Trophoblast cell (in vitro differentiated cells and primary cell): ENCODE results near the gene HES7.
A peak's percentile ranks its signal among the peaks of the same experiment; 100 is the strongest.

Source experiments
- DNase-seq, 2 donors: peaks; one replicate each; pipeline ENCODE4 v3.0.0-alpha.2; 2016
- H2AFZ ChIP-seq: 2 replicates; pipeline ENCODE4 v1.6.1; 2013; ENCODE audit warnings: low read length, moderate library complexity, mild to moderate bottlenecking; ENCODE audit not compliant: insufficient read depth, poor library complexity
- H2AK5ac ChIP-seq: 2 replicates; pipeline ENCODE4 v1.6.1; 2013; ENCODE audit warnings: mild to moderate bottlenecking, low read length
- H2BK120ac ChIP-seq: 2 replicates; pipeline ENCODE4 v1.6.1; 2013; ENCODE audit warnings: low read length, mild to moderate bottlenecking, moderate library complexity; ENCODE audit not compliant: insufficient read depth, poor library complexity
- H2BK12ac ChIP-seq: 2 replicates; pipeline ENCODE4 v1.6.1; 2013; ENCODE audit warnings: mild to moderate bottlenecking, low read length, moderate library complexity
- H2BK5ac ChIP-seq: 2 replicates; pipeline ENCODE4 v1.6.1; 2013; ENCODE audit warnings: low read length, low read depth, moderate library complexity, mild to moderate bottlenecking; ENCODE audit not compliant: poor library complexity
- H3K14ac ChIP-seq: 2 replicates; pipeline ENCODE4 v1.6.1; 2013; ENCODE audit warnings: mild to moderate bottlenecking, low read length
- H3K18ac ChIP-seq: 2 replicates; pipeline ENCODE4 v1.6.1; 2013; ENCODE audit warnings: mild to moderate bottlenecking, low read length
- H3K23ac ChIP-seq: 2 replicates; pipeline ENCODE4 v1.6.1; 2013; ENCODE audit warnings: low read length
- H3K27ac ChIP-seq: 2 replicates; pipeline ENCODE4 v1.5.1; 2013; ENCODE audit warnings: low read depth, mild to moderate bottlenecking, inconsistent platforms, low read length, moderate library complexity
- H3K27me3 ChIP-seq: 2 replicates; pipeline ENCODE4 v1.6.1; 2013; ENCODE audit warnings: inconsistent platforms, mild to moderate bottlenecking, low read length, moderate library complexity; ENCODE audit not compliant: insufficient read depth
- H3K36me3 ChIP-seq, 2 experiments: 1 replicate in 1 of 2; 2 replicates in 1 of 2; pipeline ENCODE4 v1.6.1; 2013; ENCODE audit warnings: low read length in 2 of 2, mild to moderate bottlenecking in 2 of 2, moderate library complexity in 1 of 2; ENCODE audit not compliant: insufficient read depth in 2 of 2, control insufficient read depth in 1 of 2
- H3K4ac ChIP-seq: 2 replicates; pipeline ENCODE4 v1.6.1; 2013; ENCODE audit warnings: low read depth, mild to moderate bottlenecking, low read length, moderate library complexity
- H3K4me1 ChIP-seq, 2 experiments: 1 replicate in 1 of 2; 2 replicates in 1 of 2; pipeline ENCODE4 v1.6.1; 2013; ENCODE audit warnings: low read length in 2 of 2, mild to moderate bottlenecking in 2 of 2, moderate library complexity in 1 of 2; ENCODE audit not compliant: insufficient read depth in 2 of 2, control insufficient read depth in 1 of 2
- H3K4me2 ChIP-seq: 2 replicates; pipeline ENCODE4 v1.6.1; 2013; ENCODE audit warnings: inconsistent platforms, mild to moderate bottlenecking, low read length, moderate library complexity
- H3K4me3 ChIP-seq: 2 replicates; pipeline ENCODE4 v1.5.1; 2013; ENCODE audit warnings: mild to moderate bottlenecking, low read depth, low read length, inconsistent platforms
- H3K79me1 ChIP-seq: one replicate; pipeline ENCODE4 v1.6.1; 2013; ENCODE audit warnings: low read length
- H3K79me2 ChIP-seq: 2 replicates; pipeline ENCODE4 v1.6.1; 2013; ENCODE audit warnings: low read length, mild to moderate bottlenecking; ENCODE audit not compliant: control insufficient read depth, insufficient read depth, poor library complexity
- H3K9ac ChIP-seq: 2 replicates; pipeline ENCODE4 v1.6.1; 2013; ENCODE audit warnings: mild to moderate bottlenecking, low read length
- H3K9me3 ChIP-seq: 2 replicates; pipeline ENCODE4 v1.6.1; 2013; ENCODE audit warnings: low read depth, mild to moderate bottlenecking, control low read depth, inconsistent platforms, low read length; ENCODE audit not compliant: insufficient read depth
- H4K12ac ChIP-seq: 2 replicates; pipeline ENCODE4 v1.6.1; 2013; ENCODE audit warnings: low read depth, mild to moderate bottlenecking, low read length, moderate library complexity
- H4K8ac ChIP-seq: 2 replicates; pipeline ENCODE4 v1.6.1; 2013; ENCODE audit warnings: low read depth, mild to moderate bottlenecking, low read length, moderate library complexity
- H4K91ac ChIP-seq: one replicate; pipeline ENCODE4 v1.6.1; 2013; ENCODE audit warnings: low read depth, mild to moderate bottlenecking, low read length, moderate library complexity
- WGBS: extraction: QIAGEN DNeasy Blood & Tissue Kit; methylation state at CpG from one replicate; pipeline ENCODE4 v1.1.7; 2013; ENCODE audit warnings: missing lambda C conversion rate; ENCODE audit not compliant: insufficient read length, insufficient coverage; ENCODE audit errors: extremely low coverage; 5-methylcytosine and 5-hydroxymethylcytosine counted together

Gene HES7

GRCh38 chr17:8166731-8167130 is 42.8 kb upstream of the HES7 start:
- Histone ChIP-seq H3K9me3 (peaks cover 3% of the 10 kb centered on the region), H3K4me2 (no peak overlapping the region), H3K9ac (no peak overlapping the region), H3K27me3 (no peaks in the 10 kb centered on the region), H3K79me2 (peaks cover 14% of the 10 kb centered on the region), H2AFZ (no peak overlapping the region), H3K27ac (no peak overlapping the region), H3K4me1 (peaks cover 15 to 19% of the 10 kb centered on the region in 2 experiments), H3K4me3 (no peak overlapping the region), H3K79me1 (peaks cover 14% of the 10 kb centered on the region), H3K14ac (no peak overlapping the region), H2AK5ac (no peak overlapping the region), H2BK120ac (no peak overlapping the region), H3K18ac (no peak overlapping the region), H2BK5ac (no peak overlapping the region), H3K4ac (no peak overlapping the region), H3K23ac (no peak overlapping the region), H2BK12ac (no peak overlapping the region), H4K8ac (no peak overlapping the region), H4K12ac (no peak overlapping the region), H4K91ac (no peak overlapping the region), H3K36me3 (peaks cover 1 to 2% of the 10 kb centered on the region in 2 experiments)
- no CpG with 5 or more reads among the region's 6 CpGs for WGBS
- DNase-seq: no peak

GRCh38 chr17:8164815-8165131 is 40.9 kb upstream of the HES7 start:
- Histone ChIP-seq H3K4me1 (peaks cover 18 to 22% of the 10 kb centered on the region in 2 experiments), H2AK5ac (no peak overlapping the region), H2BK5ac (no peak overlapping the region), H3K79me2 (peaks cover 14% of the 10 kb centered on the region), H3K14ac (no peak overlapping the region), H3K27ac (no peak overlapping the region), H3K18ac (no peak overlapping the region), H3K79me1 (peaks cover 14% of the 10 kb centered on the region), H2AFZ (no peak overlapping the region), H3K4ac (no peak overlapping the region), H3K4me2 (no peak overlapping the region), H3K27me3 (no peaks in the 10 kb centered on the region), H4K12ac (no peak overlapping the region), H4K8ac (no peak overlapping the region), H2BK120ac (no peak overlapping the region), H3K9ac (no peak overlapping the region), H4K91ac (no peak overlapping the region), H2BK12ac (no peak overlapping the region), H3K9me3 (peaks cover 5% of the 10 kb centered on the region), H3K23ac (no peak overlapping the region), H3K36me3 (peaks cover 10 to 16% of the 10 kb centered on the region in 2 experiments), H3K4me3 (no peak overlapping the region)
- no peak for DNase-seq
- no CpG with 5 or more reads among the region's 6 CpGs for WGBS

DNA sequence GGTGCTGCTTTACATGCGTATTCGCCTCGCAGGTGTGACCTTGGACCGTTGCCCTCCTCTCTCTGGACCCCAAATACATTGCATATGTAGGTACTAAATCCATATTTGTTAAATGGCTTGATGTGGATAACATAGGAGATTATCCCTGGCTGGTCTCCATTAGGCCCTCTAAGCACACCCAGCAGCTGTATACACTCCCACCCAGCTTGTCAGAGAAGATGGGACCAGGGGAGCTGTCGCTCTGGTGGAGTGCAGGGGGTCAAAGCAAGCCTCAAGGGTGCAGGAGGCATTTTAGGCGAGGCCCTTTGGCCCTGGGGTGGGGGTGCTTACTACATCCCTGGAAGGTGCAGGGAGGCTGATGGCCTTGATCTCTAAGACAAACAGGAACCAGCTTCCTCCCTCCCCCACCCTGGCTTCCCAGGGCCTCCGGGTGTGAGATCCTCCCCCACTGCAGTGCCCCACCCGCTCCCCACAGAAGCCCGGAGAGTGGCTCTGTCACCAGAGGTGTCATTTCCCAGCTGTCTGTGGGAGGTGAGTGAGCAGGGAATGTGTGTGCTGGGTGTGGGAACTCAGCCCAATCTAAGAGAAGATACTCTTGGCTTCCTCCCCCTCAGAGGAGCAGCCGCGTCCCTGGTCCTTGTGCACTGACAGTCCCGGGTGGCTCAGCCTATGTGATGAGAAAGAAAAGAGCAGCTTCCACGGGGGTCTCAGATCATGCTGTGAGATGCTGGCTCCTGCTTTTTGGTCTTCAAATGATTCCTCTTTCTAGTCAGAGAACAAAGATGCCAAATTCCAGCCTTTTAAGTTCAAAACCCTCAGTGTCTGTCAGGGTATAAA is 40.3 kb upstream of the HES7 start:
- Histone ChIP-seq H4K91ac (peak overlapping the region; percentile 25), H3K36me3 (peaks cover 15 to 21% of the 10 kb centered on the region in 2 experiments), H2BK120ac (no peak overlapping the region), H3K27me3 (no peaks in the 10 kb centered on the region), H3K14ac (no peak overlapping the region), H3K4me1 (peaks cover 18 to 22% of the 10 kb centered on the region in 2 experiments), H2AFZ (peak overlapping the region; percentile 30), H3K4me2 (peak overlapping the region; percentile 1), H2AK5ac (no peak overlapping the region), H3K27ac (peak overlapping the region; percentile 2), H4K8ac (no peak overlapping the region), H3K79me2 (peaks cover 14% of the 10 kb centered on the region), H3K79me1 (peaks cover 14% of the 10 kb centered on the region), H2BK5ac (no peak overlapping the region), H3K9ac (no peak overlapping the region), H3K4me3 (no peak overlapping the region), H4K12ac (no peak overlapping the region), H2BK12ac (no peak overlapping the region), H3K9me3 (peaks cover 5% of the 10 kb centered on the region), H3K23ac (no peak overlapping the region), H3K18ac (no peak overlapping the region), H3K4ac (no peak overlapping the region)
- no peak for DNase-seq
- no CpG with 5 or more reads among the region's 13 CpGs for WGBS

DNA sequence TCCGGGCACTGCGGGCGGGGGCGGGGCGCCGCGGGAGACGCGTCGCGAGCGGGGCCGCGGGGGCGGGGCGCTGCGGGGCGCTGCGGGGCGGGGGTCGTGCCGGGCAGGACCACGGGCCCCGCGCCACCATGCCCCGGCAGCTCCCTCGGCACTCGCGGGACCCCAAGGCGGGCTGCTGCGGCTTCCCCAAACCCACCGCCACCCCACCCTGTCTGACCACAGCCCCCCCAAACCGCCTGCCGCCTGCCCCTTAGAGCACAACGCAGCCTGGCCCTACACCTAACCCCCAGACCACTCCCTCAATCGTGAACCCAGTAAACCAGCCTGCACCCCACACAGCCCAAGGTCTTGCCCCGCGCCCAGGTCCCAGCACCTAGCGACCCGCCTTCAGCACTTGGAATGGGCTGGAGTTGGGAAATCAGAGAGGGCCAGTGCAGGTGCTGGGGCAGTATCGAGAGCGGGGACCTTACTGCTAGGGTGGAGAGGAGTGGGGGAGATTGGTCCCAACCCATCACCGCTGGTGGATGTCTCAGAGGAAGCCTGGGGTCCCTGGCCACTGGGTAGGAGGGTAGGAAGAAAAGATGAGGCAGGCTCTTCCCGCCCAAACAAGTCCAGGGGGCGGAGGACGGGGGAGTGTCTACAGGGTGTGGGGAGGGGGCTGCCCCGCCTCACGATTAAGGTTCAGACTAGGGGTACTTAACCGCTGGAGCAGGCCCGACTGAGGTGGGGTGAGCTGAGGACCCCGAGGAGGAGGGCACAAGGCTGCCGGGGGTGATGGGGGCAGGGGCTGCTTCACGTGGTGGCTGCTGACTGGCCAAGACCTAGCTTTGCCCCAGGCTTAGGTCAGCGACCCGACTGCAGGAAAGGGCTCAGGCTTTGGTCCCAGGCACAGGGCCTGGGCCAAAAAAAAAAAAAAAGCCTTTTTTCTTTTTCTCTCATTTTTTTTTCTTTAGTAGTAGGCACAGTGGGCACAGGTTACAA is 39.4 kb upstream of the HES7 start:
- H3K27ac ChIP-seq: peak overlapping the region; percentile 37
- peak overlapping the region; percentile 87 for H2BK120ac ChIP-seq
- H2AK5ac ChIP-seq: peak overlapping the region; percentile 90
- peak overlapping the region; percentile 99 for H3K18ac ChIP-seq
- no peak overlapping the region for H3K23ac ChIP-seq
- no CpG with 5 or more reads among the region's 55 CpGs for WGBS
- H3K79me1 ChIP-seq: peaks cover 14% of the 10 kb centered on the region
- peaks cover 5% of the 10 kb centered on the region for H3K9me3 ChIP-seq
- H3K4ac ChIP-seq: peak overlapping the region; percentile 77
- peak overlapping the region; percentile 94 for H3K4me3 ChIP-seq
- peaks cover 18 to 22% of the 10 kb centered on the region in 2 experiments for H3K4me1 ChIP-seq
- peak overlapping the region; percentile 79 for H2BK12ac ChIP-seq
- peaks cover 14% of the 10 kb centered on the region for H3K79me2 ChIP-seq
- peak overlapping the region; percentile 67 for H3K4me2 ChIP-seq
- peak overlapping the region; percentile 97 for H4K12ac ChIP-seq
- H4K8ac ChIP-seq: peak overlapping the region; percentile 98
- peak; percentile 33 to 59 for DNase-seq
- H4K91ac ChIP-seq: peak overlapping the region; percentile 98
- peaks cover 15 to 24% of the 10 kb centered on the region in 2 experiments for H3K36me3 ChIP-seq
- peak overlapping the region; percentile 10 for H3K9ac ChIP-seq
- H2AFZ ChIP-seq: peak overlapping the region; percentile 97
- peak overlapping the region; percentile 79 for H2BK5ac ChIP-seq
- peak overlapping the region; percentile 97 for H3K14ac ChIP-seq
- no peaks in the 10 kb centered on the region for H3K27me3 ChIP-seq
